GF-D8 (cell line): Measurements from ENCODE around the gene WASF3.

ENCODE experiments used
- DNase-seq: peaks from one replicate; lab custom pipeline; 2025; lab: John Stamatoyannopoulos, UW

The WASF3 gene

GRCh38 chr13:26590379-26590778 lies 32.9 kb downstream of the WASF3 start:
- DNase-seq = no peak

DNA sequence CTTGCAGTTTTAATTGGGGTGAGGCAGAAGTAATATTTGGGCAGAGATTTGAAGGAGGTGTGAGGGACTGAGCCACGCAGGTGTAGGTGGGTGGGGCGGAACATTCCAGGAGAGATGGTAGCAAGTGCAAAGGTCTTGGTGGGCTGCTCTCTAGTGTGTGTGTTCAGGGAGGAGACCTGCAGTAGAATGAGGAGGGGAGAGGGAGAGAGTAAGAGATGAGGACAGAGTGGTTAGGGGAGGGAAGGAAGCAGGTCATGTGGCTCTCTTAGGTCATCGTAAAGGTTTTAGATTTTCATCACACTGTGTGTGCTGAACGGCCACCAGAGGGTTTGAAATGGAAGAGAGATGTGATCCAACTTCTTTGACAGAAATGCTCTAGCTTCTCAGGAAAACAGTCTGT lies 33.5 kb downstream of the WASF3 start:
- DNase-seq = no peak

DNA sequence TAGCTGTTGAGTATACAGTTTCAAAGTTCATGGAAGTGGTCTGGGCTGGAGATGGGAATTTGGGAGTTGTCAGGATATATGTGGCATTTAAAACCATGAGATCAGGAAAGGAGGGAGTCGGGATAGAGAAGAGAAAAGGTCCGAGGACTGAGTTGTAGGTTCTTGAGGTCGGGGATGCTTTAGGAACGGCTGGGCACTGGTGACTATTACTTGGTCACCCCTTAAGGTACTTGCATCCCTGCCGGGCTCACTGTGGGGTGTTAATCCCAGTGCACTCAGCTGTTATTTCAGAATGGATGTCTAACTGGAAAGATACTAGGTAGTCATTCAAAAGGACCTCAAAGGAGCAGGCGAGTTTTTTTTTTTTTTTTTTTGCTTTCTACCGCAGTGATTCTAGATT lies 34.2 kb downstream of the WASF3 start:
- DNase-seq = no peak

DNA sequence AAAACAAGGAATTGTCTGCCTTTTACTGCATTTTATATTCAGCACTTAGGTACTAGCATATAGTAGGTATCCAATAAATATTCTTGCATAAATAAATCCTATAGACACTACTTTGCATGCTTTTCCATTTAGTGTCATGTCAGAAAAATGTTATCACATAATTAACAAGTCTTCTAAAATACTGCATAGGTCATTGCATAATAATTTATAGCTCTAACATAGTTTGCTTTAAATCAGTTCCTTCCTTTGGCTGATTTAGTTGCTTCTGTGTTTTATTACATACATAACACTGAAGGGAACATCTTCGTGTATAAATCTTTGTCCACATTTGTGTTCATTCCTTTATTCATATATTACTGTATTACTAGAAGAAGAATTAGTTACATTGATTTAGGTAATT lies 36.2 kb downstream of the WASF3 start:
- DNase-seq = no peak

GRCh38 chr13:26594363-26594762 lies 36.9 kb downstream of the WASF3 start:
- no peak for DNase-seq

DNA sequence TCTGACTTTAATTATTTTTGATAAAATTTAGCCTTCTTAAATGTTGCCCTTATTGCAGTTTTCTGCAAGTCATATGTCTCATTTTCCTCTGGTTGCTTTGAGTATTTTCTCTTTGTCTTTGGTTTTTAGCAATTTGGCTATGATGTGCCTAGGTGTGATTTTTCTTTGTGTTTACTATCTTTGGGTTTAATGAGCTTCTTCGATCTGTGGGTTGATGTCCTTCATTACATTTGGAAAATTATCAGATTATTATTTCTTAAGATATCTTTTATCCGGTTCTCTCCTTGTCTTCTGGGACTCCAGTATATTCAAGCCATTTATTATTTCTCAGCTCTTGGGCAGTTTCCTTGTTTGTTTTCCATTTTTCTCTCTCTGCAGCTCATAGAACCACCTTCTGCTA lies 39.0 kb downstream of the WASF3 start:
- no peak for DNase-seq

DNA sequence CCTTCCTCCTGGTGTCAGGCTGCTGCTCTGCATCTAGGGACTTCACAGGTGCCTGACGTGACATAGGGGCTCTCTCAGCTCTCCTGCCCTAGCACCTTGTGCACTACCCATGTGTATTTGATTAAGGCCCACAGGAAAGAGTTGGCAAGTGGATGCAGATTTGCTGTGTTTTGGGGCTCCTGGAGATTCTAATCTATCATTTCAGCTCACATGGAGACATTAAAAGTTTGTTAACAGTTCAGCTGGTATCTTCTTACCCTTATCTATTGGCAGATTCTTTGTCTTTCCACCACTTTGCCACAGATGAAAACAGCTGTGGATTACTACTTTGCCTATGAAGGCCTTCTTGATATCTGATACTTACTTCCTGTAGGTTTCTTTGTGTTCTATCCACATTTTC lies 41.9 kb downstream of the WASF3 start:
- no peak for DNase-seq

DNA sequence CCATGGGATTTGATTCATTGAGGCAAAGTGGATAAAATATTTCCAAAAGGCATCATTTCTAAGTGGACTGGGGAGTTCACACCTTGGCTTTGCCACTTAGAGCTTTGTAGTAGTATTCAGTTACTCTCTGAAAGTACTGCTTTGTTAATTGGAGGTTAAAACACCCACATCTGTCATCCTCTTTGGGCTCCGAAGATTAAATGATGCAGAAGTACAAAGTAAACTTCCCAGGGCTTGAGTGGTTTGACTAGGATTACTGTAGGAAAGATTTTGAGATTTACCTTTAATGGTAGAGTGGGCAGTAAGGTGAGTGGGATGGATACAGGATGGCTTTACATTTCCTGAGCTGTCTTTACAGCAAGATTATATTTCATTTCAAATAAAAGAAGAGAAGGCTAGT lies 42.4 kb downstream of the WASF3 start:
- DNase-seq = no peak

GRCh38 chr13:26600343-26600742 lies 42.9 kb downstream of the WASF3 start:
- DNase-seq = no peak

GRCh38 chr13:26601669-26602068 lies 44.2 kb downstream of the WASF3 start:
- peak; percentile 36 for DNase-seq

GRCh38 chr13:26602783-26603182 lies 45.3 kb downstream of the WASF3 start:
- no peak for DNase-seq

- DNase-seq = no peak
These were observed 47.5 kb downstream of the WASF3 start for GRCh38 chr13:26604784-26605545.

DNA sequence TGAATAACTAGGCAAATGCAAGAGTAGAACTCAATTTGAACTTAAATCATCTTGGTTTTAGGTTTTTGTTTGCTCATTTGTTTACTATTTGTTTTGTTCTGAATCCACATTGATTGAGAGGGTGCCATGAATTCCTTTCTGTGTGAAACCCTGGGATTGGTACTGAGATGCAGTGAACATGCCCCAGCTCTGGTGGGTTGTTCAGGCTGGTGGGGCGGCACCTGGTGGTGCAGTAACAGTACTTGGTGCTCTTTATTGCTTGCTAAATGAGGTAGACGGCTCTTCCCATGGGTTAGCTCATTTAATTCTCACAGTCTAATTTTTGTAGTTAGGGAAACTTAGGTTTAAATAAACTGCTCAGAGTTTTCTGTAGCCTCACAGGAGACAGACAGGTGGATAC lies 48.4 kb downstream of the WASF3 start:
- DNase-seq = no peak

DNA sequence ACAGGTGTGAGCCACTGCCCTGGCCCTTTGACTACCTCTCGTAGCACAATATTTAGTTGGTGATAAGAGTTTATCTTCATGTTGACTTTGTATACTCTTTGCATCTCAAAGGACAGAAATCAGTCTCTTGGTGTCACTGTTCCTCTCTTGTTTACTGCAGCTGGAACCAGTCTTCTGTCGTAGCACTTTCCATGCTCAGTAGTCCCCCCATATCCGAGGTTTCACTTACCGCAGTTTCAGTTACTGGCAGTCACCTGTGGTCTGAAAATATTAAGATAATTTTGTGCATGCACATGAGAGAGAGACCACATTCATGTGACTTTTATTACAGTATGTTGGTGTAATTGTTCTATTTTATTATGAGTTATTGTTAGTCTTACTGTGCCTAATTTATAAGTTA lies 49.1 kb downstream of the WASF3 start:
- no peak for DNase-seq

- no peak for DNase-seq
These were observed 57.2 kb downstream of the WASF3 start for GRCh38 chr13:26614721-26615120.

GRCh38 chr13:26616126-26616525 lies 58.6 kb downstream of the WASF3 start:
- DNase-seq = no peak

DNA sequence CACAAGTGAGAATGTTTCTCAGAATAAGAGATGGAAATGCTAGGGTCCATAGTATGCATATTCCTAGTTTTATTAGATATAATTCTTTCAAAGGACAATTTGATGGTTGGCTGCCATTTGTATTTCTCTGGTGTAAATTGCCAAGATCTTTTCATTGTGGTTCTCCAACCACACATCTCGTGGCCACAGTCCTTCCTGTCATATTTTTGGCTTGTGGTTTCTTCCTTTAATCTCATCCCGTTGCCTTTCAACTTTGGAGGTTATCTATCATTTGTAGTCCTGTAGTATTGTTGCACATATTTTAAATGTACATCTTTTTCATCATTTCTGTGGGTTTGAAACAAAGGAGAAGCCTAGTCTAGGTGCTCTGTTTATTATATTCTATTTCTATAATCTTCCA lies 61.2 kb downstream of the WASF3 start:
- no peak for DNase-seq

DNA sequence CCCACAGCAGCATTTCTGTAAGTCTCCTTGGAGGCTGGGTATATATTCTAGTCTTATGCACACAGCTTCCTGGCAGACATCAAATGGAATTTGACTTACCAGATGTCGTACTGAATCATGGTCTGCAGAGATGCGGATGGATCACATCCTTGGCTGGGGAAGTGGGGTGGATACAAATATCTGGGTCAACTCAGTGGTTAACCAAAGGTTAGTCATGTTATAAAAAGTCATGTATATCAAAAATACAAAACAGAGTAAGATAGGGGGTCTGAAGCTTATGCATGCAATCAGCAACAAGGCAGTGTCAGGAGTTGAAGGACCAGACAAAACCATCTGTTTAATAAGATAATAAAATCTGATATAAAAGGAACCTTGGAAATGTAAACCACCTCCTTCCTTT lies 61.9 kb downstream of the WASF3 start:
- no peak for DNase-seq

GRCh38 chr13:26621731-26622401 lies 64.4 kb downstream of the WASF3 start:
- DNase-seq = no peak

- no peak for DNase-seq
These were observed 65.6 kb downstream of the WASF3 start for GRCh38 chr13:26623125-26623524.

- DNase-seq = no peak
These were observed 67.1 kb downstream of the WASF3 start for GRCh38 chr13:26624572-26624971.

- DNase-seq = no peak
These were observed 68.8 kb downstream of the WASF3 start for GRCh38 chr13:26626271-26626670.

GRCh38 chr13:26628706-26629105 lies 71.2 kb downstream of the WASF3 start:
- no peak for DNase-seq

- no peak for DNase-seq
These were observed 71.9 kb downstream of the WASF3 start for GRCh38 chr13:26629260-26629825.
